ENCODE results near the gene CCR7.

CCR7 gene

DNA sequence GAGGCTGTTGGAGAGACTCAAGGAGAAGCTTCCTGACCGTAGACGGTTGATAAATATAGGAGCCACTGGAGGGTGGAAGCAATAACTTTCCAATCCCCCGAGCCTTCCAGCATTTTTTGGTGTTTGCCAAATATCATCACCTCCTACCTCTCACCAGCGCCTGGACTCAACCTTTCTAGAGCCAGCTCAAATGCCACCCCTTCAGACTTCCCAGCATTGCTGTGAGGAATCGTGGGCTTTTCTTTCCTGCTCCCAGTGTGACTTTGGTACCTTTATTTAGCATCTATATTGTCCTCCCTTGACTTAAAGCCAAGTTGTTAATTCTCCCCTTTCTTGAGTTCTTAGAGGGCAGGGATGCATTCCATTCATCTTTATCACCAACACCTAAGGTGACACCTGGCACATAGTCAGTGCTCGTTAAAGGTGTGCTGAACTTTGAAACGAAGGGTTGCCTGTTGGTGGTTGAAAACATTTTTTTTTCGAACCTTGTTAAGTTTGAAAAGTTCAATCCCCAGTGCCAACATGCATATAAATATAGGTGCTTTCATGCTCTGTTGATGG is 35.3 kb upstream of the CCR7 start:
- H3K4me3 ChIP-seq (ENCODE audit: low read length), result no peak overlapping the region
- DNase-seq (ENCODE audit: low read depth), result no peak
- no peak for TF ChIP-seq CTCF (conservative IDR thresholded peaks at IDR 0.05; ENCODE audit: low read length)

GRCh38 chr17:40599468-40599763 is 34.1 kb upstream of the CCR7 start:
- H3K4me3 ChIP-seq (ENCODE audit: low read length), result no peak overlapping the region

DNA sequence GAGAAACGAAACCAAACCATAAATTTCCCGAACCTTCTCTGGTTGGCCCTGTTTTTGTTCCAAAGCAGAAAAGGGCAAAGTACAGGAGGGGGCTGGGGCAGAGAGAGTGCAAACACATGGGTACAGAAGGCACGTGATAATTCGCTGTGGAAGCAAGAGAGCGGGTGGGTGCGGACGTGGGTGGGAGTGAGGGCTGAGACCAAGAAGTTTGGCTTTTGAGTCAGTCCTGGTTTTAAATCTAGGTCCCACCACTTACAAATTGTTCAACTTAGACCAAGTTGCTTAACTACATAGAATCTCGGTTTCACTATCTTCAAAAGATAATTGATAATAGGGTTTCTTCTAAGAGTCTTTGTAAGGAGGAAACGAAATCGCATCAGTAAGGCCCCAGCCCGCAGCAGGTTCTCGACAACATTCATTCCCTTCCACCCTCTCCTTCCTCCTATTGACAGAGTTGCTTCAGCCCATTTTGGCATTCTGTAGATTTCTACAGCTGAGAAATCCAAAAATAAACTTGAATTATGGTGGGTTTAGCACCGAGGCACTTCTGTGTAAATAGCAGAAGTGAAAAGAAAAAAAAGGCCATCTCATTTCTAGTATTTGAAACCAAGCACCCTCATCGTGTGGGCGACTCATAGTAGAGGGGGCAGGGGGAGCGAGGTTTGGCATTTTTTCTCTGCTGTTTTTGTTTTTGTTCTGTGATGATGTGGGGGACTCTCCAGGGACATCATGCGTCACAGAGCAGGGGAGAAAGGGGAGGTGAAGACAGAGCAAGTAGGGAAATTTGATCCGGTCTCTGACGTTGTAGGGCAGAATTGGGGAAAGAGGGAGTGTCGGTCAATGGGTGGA is 33.6 kb upstream of the CCR7 start:
- H3K4me3 ChIP-seq (ENCODE audit: low read length), result no peak overlapping the region
- DNase-seq (ENCODE audit: low read depth), result no peak
- no peak for TF ChIP-seq CTCF (conservative IDR thresholded peaks at IDR 0.05; ENCODE audit: low read length)

More at GRCh38 chr17:40599468-40599763, 34.1 kb upstream of the CCR7 start:
- DNase-seq (ENCODE audit: low read depth), result no peak
- no peak for TF ChIP-seq CTCF (conservative IDR thresholded peaks at IDR 0.05; ENCODE audit: low read length)

GRCh38 chr17:40598301-40598618 is 33.0 kb upstream of the CCR7 start:
- H3K4me3 ChIP-seq (ENCODE audit: low read length), result no peak overlapping the region
- TF ChIP-seq CTCF (conservative IDR thresholded peaks at IDR 0.05; ENCODE audit: low read length), result no peak
- DNase-seq (ENCODE audit: low read depth), result no peak

DNA sequence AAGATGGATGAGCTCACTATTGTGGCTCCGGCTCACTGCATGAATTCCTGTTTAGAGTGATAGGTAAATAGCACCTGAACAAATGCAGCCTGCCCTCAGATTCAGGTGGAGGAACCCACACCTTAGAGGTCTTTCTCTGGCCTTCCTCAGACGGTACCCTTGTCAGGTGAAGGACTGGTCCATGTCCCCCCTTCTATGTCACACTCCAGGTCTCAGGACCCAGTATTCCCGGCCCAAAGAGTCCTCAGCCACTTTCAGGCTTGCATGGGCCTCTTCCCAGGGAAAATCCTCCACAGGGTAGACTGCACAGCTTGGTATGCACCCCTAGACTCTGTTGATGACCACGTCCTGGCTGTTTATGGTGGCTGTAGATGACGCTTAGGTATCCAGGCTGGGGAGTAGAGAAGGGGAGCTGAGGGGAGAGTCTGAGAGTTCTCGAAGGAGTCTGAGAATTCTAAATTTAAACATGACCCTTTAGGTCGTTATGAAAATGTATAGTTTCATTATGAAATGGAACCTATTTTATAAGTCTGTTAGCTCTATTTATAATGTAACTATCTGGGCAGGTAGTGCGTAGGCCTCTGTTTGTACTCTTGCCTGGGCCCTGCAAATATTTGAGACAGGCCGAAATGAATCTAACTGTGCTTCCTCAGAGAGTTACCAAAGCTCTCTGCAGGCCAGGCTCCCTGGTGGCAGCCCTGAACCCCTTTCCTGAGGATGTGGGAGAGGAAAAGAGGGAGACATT is 32.5 kb upstream of the CCR7 start:
- no peak for TF ChIP-seq CTCF (conservative IDR thresholded peaks at IDR 0.05; ENCODE audit: low read length)
- H3K4me3 ChIP-seq (ENCODE audit: low read length), result no peak overlapping the region
- no peak for DNase-seq (ENCODE audit: low read depth)

GRCh38 chr17:40597156-40597555 is 31.9 kb upstream of the CCR7 start:
- TF ChIP-seq CTCF (conservative IDR thresholded peaks at IDR 0.05; ENCODE audit: low read length), result no peak
- DNase-seq (ENCODE audit: low read depth), result no peak
- no peak overlapping the region for H3K4me3 ChIP-seq (ENCODE audit: low read length)
